ENCODE data around the gene CCN5.

The CCN5 gene

GRCh38 chr20:44721785-44722054, 6.6 kb downstream of the CCN5 start:
- no peaks in the 10 kb centered on the region for H3K36me3 ChIP-seq (ENCODE audit: control insufficient read depth, insufficient read depth, low read length)
- H3K4me3 ChIP-seq (replicated peaks; ENCODE audit: low read depth, low read length): no peak overlapping the region
- DNase-seq (ENCODE audit: extremely low read depth, insufficient read length): no peak
- TF ChIP-seq CTCF (IDR thresholded peaks at IDR 0.05; ENCODE audit: insufficient read depth, low read length, poor library complexity, severe bottlenecking): no peak
- no peaks in the 10 kb centered on the region for H3K27me3 ChIP-seq (replicated peaks; ENCODE audit: control insufficient read depth, insufficient read depth, low read length)

- no peaks in the 10 kb centered on the region for H3K27me3 ChIP-seq (replicated peaks; ENCODE audit: control insufficient read depth, insufficient read depth, low read length)
- H3K36me3 ChIP-seq (ENCODE audit: control insufficient read depth, insufficient read depth, low read length): no peaks in the 10 kb centered on the region
- DNase-seq (ENCODE audit: extremely low read depth, insufficient read length): no peak
- no peak for TF ChIP-seq CTCF (IDR thresholded peaks at IDR 0.05; ENCODE audit: insufficient read depth, low read length, poor library complexity, severe bottlenecking)
- no peak overlapping the region for H3K4me3 ChIP-seq (replicated peaks; ENCODE audit: low read depth, low read length)
These were observed 7.8 kb downstream of the CCN5 start for GRCh38 chr20:44722990-44723389.

- Histone ChIP-seq H3K27me3 (replicated peaks; ENCODE audit: control insufficient read depth, insufficient read depth, low read length) (no peaks in the 10 kb centered on the region), H3K4me3 (replicated peaks; ENCODE audit: low read depth, low read length) (no peak overlapping the region)
These were observed 8.2 kb downstream of the CCN5 start for GRCh38 chr20:44723391-44723790.

GRCh38 chr20:44723798-44724362, 8.7 kb downstream of the CCN5 start:
- TF ChIP-seq CTCF (IDR thresholded peaks at IDR 0.05; ENCODE audit: insufficient read depth, low read length, poor library complexity, severe bottlenecking): no peak
- H3K36me3 ChIP-seq (ENCODE audit: control insufficient read depth, insufficient read depth, low read length): no peaks in the 10 kb centered on the region
- H3K4me3 ChIP-seq (replicated peaks; ENCODE audit: low read depth, low read length): no peak overlapping the region
- H3K27me3 ChIP-seq (replicated peaks; ENCODE audit: control insufficient read depth, insufficient read depth, low read length): no peaks in the 10 kb centered on the region
- DNase-seq (ENCODE audit: extremely low read depth, insufficient read length): no peak

More at GRCh38 chr20:44723391-44723790, 8.2 kb downstream of the CCN5 start:
- DNase-seq (ENCODE audit: extremely low read depth, insufficient read length): no peak
- no peak for TF ChIP-seq CTCF (IDR thresholded peaks at IDR 0.05; ENCODE audit: insufficient read depth, low read length, poor library complexity, severe bottlenecking)
- H3K36me3 ChIP-seq (ENCODE audit: control insufficient read depth, insufficient read depth, low read length): no peaks in the 10 kb centered on the region

- DNase-seq (ENCODE audit: extremely low read depth, insufficient read length): no peak
- H3K27me3 ChIP-seq (replicated peaks; ENCODE audit: control insufficient read depth, insufficient read depth, low read length): no peaks in the 10 kb centered on the region
- no peaks in the 10 kb centered on the region for H3K36me3 ChIP-seq (ENCODE audit: control insufficient read depth, insufficient read depth, low read length)
- H3K4me3 ChIP-seq (replicated peaks; ENCODE audit: low read depth, low read length): no peak overlapping the region
- TF ChIP-seq CTCF (IDR thresholded peaks at IDR 0.05; ENCODE audit: insufficient read depth, low read length, poor library complexity, severe bottlenecking): no peak
These were observed 9.4 kb downstream of the CCN5 start for GRCh38 chr20:44724423-44725091.

- no peaks in the 10 kb centered on the region for H3K36me3 ChIP-seq (ENCODE audit: control insufficient read depth, insufficient read depth, low read length)
- no peaks in the 10 kb centered on the region for H3K27me3 ChIP-seq (replicated peaks; ENCODE audit: control insufficient read depth, insufficient read depth, low read length)
- H3K4me3 ChIP-seq (replicated peaks; ENCODE audit: low read depth, low read length): no peak overlapping the region
- no peak for DNase-seq (ENCODE audit: extremely low read depth, insufficient read length)
- TF ChIP-seq CTCF (IDR thresholded peaks at IDR 0.05; ENCODE audit: insufficient read depth, low read length, poor library complexity, severe bottlenecking): no peak
These were observed 10.7 kb downstream of the CCN5 start for GRCh38 chr20:44725837-44726236.

All from GM06990 (cell line).